ENCODE results near the gene EMC9. TPM values are rescaled to one million over a fixed set of nuclear protein-coding genes. Genes with fewer than 3 reads are reported as not detected.
A peak's percentile ranks its signal among the peaks of the same experiment; 100 is the strongest.

EMC9 gene
- total and polyA plus RNA-seq, 2 of the 8 experiments (the other 6 are each of a cell fraction or from before 2014, with no cell fraction given), result 38.4 to 47.2 TPM

DNA sequence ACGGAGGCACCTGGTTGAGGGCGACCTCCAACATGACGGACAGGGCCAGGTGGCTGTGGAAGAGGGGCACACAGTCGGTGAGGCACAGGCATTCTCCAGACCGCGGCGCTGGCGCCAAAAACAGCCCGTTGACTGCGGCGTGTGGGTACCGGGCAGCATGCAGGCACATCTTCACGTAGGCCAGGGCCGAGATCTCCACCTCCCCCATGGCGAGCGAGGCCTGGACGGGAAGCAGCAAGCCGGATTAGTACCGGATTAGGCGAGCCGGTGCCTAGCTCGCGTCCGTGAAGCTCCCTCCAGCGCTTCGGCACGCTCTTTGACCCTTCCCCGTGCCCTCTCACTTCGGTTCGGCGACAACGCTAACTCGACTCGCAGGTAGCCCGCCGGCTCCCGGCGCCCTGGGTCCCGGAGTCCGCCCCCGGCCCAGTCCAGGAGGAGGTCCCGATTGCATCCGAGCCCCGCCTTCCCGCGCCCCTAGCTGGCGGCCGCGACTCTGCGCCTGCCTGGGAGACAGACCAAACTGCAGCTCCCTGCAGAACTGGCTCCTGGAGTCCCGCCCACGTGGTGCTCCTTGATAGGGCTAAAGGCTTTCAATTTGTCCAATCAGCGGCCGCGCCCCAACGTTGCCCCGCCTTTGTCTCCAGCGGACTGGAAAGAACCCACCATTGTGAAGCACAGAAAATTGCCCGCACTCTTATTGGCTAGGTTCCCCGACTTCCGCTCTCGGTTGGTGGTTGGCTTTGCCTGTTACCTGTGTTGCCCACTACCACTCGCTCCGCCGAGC lies at the start of gene EMC9 (continued):
- TF ChIP-seq SAP30 (IDR thresholded peaks at IDR 0.05; ENCODE audit: insufficient read depth, insufficient replicate concordance, low read length) (peak; percentile 96), GTF2F1 (IDR thresholded peaks at IDR 0.05; ENCODE audit: borderline replicate concordance, low read depth, low read length) (0 out of 2 replicates have a peak, but pooled peaks have one; percentile 42), BACH1 (IDR thresholded peaks at IDR 0.05; ENCODE audit: low read length) (no peak), CEBPB (IDR thresholded peaks at IDR 0.05; ENCODE audit: low read depth, low read length) (0 out of 2 replicates have a peak, but pooled peaks have one; percentile 24), RNF2 (IDR thresholded peaks at IDR 0.05; ENCODE audit: borderline replicate concordance, low read depth, low read length, missing control alignments, poor library complexity, severe bottlenecking) (no peak), POLR2AphosphoS5 (IDR thresholded peaks at IDR 0.05; ENCODE audit: low read depth, low read length) (peak; percentile 88), TEAD4 (IDR thresholded peaks at IDR 0.05; ENCODE audit: low read depth, low read length) (no peak), HDAC2 (IDR thresholded peaks at IDR 0.05; ENCODE audit: borderline replicate concordance in 1 of 2, low read depth in 2 of 2, low read length in 2 of 2) (no peak; a peak in 1 of 4 replicates), FOSL1 (IDR thresholded peaks at IDR 0.05; ENCODE audit: insufficient read depth, low read depth, low read length) (no peak), EP300 (IDR thresholded peaks at IDR 0.05; ENCODE audit: borderline replicate concordance in 1 of 2, low read depth in 2 of 2, low read length in 2 of 2) (no peak), EZH2 (IDR thresholded peaks at IDR 0.05; ENCODE audit: low read depth, low read length, severe bottlenecking) (no peak), SUZ12 (IDR thresholded peaks at IDR 0.05; ENCODE audit: low read length) (no peak), ASH2L (IDR thresholded peaks at IDR 0.05; ENCODE audit: low read length) (no peak), BCL11A (IDR thresholded peaks at IDR 0.05; ENCODE audit: low read depth in 2 of 2, low read length in 2 of 2) (no peak), EGR1 (IDR thresholded peaks at IDR 0.05; ENCODE audit: borderline replicate concordance, low read depth, low read length) (peak; percentile 75; the same call in 1 of the 2 replicates), TAF1 (IDR thresholded peaks at IDR 0.05; ENCODE audit: low read depth, low read length) (peak; percentile 92), SIN3A (conservative IDR thresholded peaks at IDR 0.05 in 1 of 2, IDR thresholded peaks at IDR 0.05 in 1 of 2; ENCODE audit: low read depth in 1 of 2, low read length in 2 of 2) (peak in 1 of 2 experiments; percentile 75; a peak in 1 of 4 replicates), HDAC6 (IDR thresholded peaks at IDR 0.05; ENCODE audit: low read depth, low read length) (no peak)
- TF ChIP-seq, protein P1, sequence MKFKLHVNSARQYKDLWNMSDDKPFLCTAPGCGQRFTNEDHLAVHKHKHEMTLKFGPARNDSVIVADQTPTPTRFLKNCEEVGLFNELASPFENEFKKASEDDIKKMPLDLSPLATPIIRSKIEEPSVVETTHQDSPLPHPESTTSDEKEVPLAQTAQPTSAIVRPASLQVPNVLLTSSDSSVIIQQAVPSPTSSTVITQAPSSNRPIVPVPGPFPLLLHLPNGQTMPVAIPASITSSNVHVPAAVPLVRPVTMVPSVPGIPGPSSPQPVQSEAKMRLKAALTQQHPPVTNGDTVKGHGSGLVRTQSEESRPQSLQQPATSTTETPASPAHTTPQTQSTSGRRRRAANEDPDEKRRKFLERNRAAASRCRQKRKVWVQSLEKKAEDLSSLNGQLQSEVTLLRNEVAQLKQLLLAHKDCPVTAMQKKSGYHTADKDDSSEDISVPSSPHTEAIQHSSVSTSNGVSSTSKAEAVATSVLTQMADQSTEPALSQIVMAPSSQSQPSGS (IDR thresholded peaks at IDR 0.05; ENCODE audit: low read length), result peak; percentile 95
- TF ChIP-seq, protein P2, sequence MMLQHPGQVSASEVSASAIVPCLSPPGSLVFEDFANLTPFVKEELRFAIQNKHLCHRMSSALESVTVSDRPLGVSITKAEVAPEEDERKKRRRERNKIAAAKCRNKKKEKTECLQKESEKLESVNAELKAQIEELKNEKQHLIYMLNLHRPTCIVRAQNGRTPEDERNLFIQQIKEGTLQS (IDR thresholded peaks at IDR 0.05; ENCODE audit: insufficient read depth, low read depth, low read length), result no peak

Data from H1 (cell line).